GM23338 (cell line): ENCODE data around the gene SERGEF.

ENCODE experiments used
- EZH2 ChIP-seq: fragments of 200-600 bp; sonication (generic); IDR thresholded peaks from one replicate; pipeline ENCODE4 v1.8.0; 2017; ENCODE audit warnings: antibody characterized with exemption, mild to moderate bottlenecking, low read depth; ENCODE audit not compliant: unreplicated experiment
- EZH2phosphoT487 ChIP-seq: fragments of 200-600 bp; sonication (generic); IDR thresholded peaks from one replicate; pipeline ENCODE4 v1.8.1; 2018; ENCODE audit warnings: antibody characterized with exemption; ENCODE audit not compliant: unreplicated experiment
- TF ChIP-seq, protein P1 (sequence below), 2 experiments: fragments of 200-600 bp in 1 of 2; sonication (generic) in 1 of 2; conservative IDR thresholded peaks; 2 replicates each; pipeline versions ENCODE4 v1.5.1 to v1.6.1; 2016 to 2017; ENCODE audit warnings: antibody characterized with exemption in 2 of 2, low read depth in 2 of 2, mild to moderate bottlenecking in 2 of 2, moderate library complexity in 1 of 2

DNA sequence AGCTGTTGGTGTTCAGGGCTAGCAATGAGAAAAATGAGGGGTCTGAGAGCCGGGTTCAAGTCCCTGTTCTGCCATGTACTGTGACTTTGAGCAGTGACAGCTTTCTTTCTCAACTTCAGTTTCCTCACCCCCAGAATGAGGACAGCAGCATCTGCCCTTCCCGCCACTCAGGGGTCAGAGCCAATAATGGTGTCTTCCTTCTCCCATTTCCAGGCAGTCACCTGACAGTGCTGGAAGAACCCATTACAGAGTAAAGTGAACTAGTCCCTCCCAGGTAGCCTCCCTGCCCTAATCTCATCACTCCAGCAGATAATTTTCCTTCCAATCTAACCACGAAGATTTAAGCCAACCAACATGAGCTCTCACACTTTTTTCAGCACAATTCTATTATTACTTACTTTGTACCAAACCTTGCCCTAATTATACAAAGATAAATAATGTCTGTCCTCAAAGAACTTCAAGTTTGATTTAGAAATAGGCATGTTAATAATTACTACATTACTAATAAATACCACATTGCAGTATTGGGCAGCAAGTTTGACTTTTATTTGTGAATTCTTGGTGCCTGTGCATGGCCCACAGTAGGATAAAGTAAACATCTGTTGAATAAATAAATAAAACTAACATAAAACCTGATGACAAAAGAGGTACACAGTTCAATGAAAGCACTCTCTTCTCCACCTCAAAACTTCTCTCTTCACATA is 61.0 kb downstream of the SERGEF start:
- TF ChIP-seq, protein P1, sequence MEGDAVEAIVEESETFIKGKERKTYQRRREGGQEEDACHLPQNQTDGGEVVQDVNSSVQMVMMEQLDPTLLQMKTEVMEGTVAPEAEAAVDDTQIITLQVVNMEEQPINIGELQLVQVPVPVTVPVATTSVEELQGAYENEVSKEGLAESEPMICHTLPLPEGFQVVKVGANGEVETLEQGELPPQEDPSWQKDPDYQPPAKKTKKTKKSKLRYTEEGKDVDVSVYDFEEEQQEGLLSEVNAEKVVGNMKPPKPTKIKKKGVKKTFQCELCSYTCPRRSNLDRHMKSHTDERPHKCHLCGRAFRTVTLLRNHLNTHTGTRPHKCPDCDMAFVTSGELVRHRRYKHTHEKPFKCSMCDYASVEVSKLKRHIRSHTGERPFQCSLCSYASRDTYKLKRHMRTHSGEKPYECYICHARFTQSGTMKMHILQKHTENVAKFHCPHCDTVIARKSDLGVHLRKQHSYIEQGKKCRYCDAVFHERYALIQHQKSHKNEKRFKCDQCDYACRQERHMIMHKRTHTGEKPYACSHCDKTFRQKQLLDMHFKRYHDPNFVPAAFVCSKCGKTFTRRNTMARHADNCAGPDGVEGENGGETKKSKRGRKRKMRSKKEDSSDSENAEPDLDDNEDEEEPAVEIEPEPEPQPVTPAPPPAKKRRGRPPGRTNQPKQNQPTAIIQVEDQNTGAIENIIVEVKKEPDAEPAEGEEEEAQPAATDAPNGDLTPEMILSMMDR (conservative IDR thresholded peaks at IDR 0.05; ENCODE audit: low read depth in 2 of 2), result no peak
- TF ChIP-seq EZH2, result no peak
- no peak for TF ChIP-seq EZH2phosphoT487
